GM19328 (cell line): ENCODE results near the gene GYPC.

Experiments
- ATAC-seq: cut with Tn5 transposase; IDR thresholded peaks from one replicate; pipeline ENCODE4 v1.9.1; 2021; ENCODE audit warnings: mild to moderate bottlenecking, moderate library complexity; ENCODE audit not compliant: unreplicated experiment

Gene GYPC

GRCh38 chr2:126649101-126649500 lies 6.9 kb upstream of the GYPC start:
- no peak for ATAC-seq

GRCh38 chr2:126650994-126651393 lies 5.0 kb upstream of the GYPC start:
- no peak for ATAC-seq

- ATAC-seq = no peak
Measured at GRCh38 chr2:126652323-126652891, 3.6 kb upstream of the GYPC start.

- no peak for ATAC-seq
Measured at GRCh38 chr2:126653109-126653508, 2.8 kb upstream of the GYPC start.

GRCh38 chr2:126653761-126654160 lies 2.2 kb upstream of the GYPC start:
- no peak for ATAC-seq

- no peak for ATAC-seq
Measured at GRCh38 chr2:126655051-126655450, 907 bp upstream of the GYPC start.

GRCh38 chr2:126656431-126657147 lies 631 bp downstream of the GYPC start:
- ATAC-seq = peak; percentile 28

- ATAC-seq = no peak
Measured at GRCh38 chr2:126657148-126657635, 1.2 kb downstream of the GYPC start.

- peak; percentile 46 for ATAC-seq
Measured at GRCh38 chr2:126657636-126658318, 1.8 kb downstream of the GYPC start.

- ATAC-seq = no peak
Measured at GRCh38 chr2:126658319-126658904, 2.5 kb downstream of the GYPC start.

- ATAC-seq = peak; percentile 36
Measured at GRCh38 chr2:126658905-126659561, 3.1 kb downstream of the GYPC start.

GRCh38 chr2:126659562-126660467 lies 3.9 kb downstream of the GYPC start:
- ATAC-seq = no peak

- no peak for ATAC-seq
Measured at GRCh38 chr2:126660971-126661370, 5.0 kb downstream of the GYPC start.

GRCh38 chr2:126661702-126662500 lies 5.9 kb downstream of the GYPC start:
- ATAC-seq = no peak

GRCh38 chr2:126662621-126663020 lies 6.7 kb downstream of the GYPC start:
- ATAC-seq = no peak

- ATAC-seq = no peak
Measured at GRCh38 chr2:126663184-126663963, 7.4 kb downstream of the GYPC start.

- peak; percentile 69 for ATAC-seq
Measured at GRCh38 chr2:126664234-126664633, 8.3 kb downstream of the GYPC start.

GRCh38 chr2:126664639-126665038 lies 8.7 kb downstream of the GYPC start:
- ATAC-seq = peak; percentile 20
